HL-60/S4 treated with retinoic acid at 250 ng/mL for 4 days and 3 days (cell line): ENCODE measurements around the gene PTPRN2.
"Not testable (repeated sequence)": the region's sequence is repeated elsewhere in the genome, so short reads cannot be mapped to it uniquely, and the experiment has no call there.

Experiments used
- in situ Hi-C: fragments of 300-500 bp; cut with MboI; formaldehyde crosslinking; loops from 2 replicates; pipeline ENCODE4 v1.7.0; 2022; ENCODE audit warnings: low sequenced_read_pairs

The PTPRN2 gene

GRCh38 chr7:157908006-157908782, 679.4 kb downstream of the PTPRN2 start:
- in situ Hi-C loops = no loop called here

GRCh38 chr7:157907091-157907490, 680.5 kb downstream of the PTPRN2 start:
- in situ Hi-C loops = no loop called here

GRCh38 chr7:157906583-157906982, 681.0 kb downstream of the PTPRN2 start:
- in situ Hi-C loops = no loop called here

- in situ Hi-C loops = no loop called here
Measured at GRCh38 chr7:157905651-157906461, 681.8 kb downstream of the PTPRN2 start.

GRCh38 chr7:157904866-157905570, 682.6 kb downstream of the PTPRN2 start:
- in situ Hi-C loops = no loop called here

GRCh38 chr7:157904211-157904865, 683.3 kb downstream of the PTPRN2 start:
- in situ Hi-C loops = no loop called here

- in situ Hi-C loops = no loop called here
Measured at GRCh38 chr7:157903710-157904109, 683.9 kb downstream of the PTPRN2 start.

- in situ Hi-C loops = no loop called here
Measured at GRCh38 chr7:157903296-157903695, 684.3 kb downstream of the PTPRN2 start.

- in situ Hi-C loops = not testable (repeated sequence)
Measured at GRCh38 chr7:157901816-157902610, 685.6 kb downstream of the PTPRN2 start.

GRCh38 chr7:157901166-157901565, 686.5 kb downstream of the PTPRN2 start:
- in situ Hi-C loops = no loop called here

- in situ Hi-C loops = no loop called here
Measured at GRCh38 chr7:157900556-157900955, 687.1 kb downstream of the PTPRN2 start.

- in situ Hi-C loops = no loop called here
Measured at GRCh38 chr7:157900011-157900410, 687.6 kb downstream of the PTPRN2 start.

GRCh38 chr7:157898802-157899505, 688.7 kb downstream of the PTPRN2 start:
- in situ Hi-C loops = no loop called here

- in situ Hi-C loops = no loop called here
Measured at GRCh38 chr7:157898261-157898660, 689.4 kb downstream of the PTPRN2 start.

GRCh38 chr7:157897681-157898080, 689.9 kb downstream of the PTPRN2 start:
- in situ Hi-C loops = no loop called here

- in situ Hi-C loops = no loop called here
Measured at GRCh38 chr7:157896774-157897555, 690.7 kb downstream of the PTPRN2 start.

- in situ Hi-C loops = not testable (repeated sequence)
Measured at GRCh38 chr7:157896376-157896675, 691.3 kb downstream of the PTPRN2 start.

GRCh38 chr7:157895520-157896375, 691.9 kb downstream of the PTPRN2 start:
- in situ Hi-C loops = no loop called here
